ENCODE results near the gene TNKS1BP1. TPM values are rescaled to one million over a fixed set of nuclear protein-coding genes. Genes with fewer than 3 reads are reported as not detected.
"Not testable (repeated sequence)": the region's sequence is repeated elsewhere in the genome, so short reads cannot be mapped to it uniquely, and the experiment has no call there.

TNKS1BP1 gene
- total and polyA plus RNA-seq, 2 donors: 33.6 to 146 TPM

DNA sequence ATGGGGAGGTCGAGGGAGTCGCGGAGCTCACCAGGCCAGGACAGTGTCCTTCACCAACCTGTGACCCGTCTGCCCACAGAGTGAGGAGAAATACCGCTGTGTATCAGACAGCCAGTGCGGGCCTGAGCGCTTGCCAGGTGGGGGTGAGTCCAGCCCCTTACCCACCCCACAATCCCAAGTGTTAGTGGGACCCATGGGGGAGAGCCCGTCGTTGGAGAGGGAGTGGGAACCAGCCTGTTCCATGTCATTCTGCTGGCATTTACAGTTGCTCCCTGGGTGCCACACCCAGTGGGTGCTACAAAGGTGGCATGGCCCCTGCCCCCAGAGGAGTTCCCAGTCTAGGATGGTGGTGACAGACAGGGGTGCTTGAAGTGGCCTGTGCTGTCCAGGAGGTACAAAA lies 22.6 kb upstream of the TNKS1BP1 start:
- no peaks in the 10 kb centered on the region for H3K4me1 ChIP-seq (ENCODE audit: insufficient read depth)
- no peak overlapping the region for H3K27ac ChIP-seq (ENCODE audit: low read depth)
- WGBS: 87% methylated on average over 9 of the region's 9 CpGs
- no peaks in the 10 kb centered on the region for H3K36me3 ChIP-seq (ENCODE audit: insufficient read depth)
- no peak overlapping the region for H3K4me3 ChIP-seq (ENCODE audit: low read depth, low read length)
- no peak for DNase-seq (ENCODE audit: extremely low spot score)

DNA sequence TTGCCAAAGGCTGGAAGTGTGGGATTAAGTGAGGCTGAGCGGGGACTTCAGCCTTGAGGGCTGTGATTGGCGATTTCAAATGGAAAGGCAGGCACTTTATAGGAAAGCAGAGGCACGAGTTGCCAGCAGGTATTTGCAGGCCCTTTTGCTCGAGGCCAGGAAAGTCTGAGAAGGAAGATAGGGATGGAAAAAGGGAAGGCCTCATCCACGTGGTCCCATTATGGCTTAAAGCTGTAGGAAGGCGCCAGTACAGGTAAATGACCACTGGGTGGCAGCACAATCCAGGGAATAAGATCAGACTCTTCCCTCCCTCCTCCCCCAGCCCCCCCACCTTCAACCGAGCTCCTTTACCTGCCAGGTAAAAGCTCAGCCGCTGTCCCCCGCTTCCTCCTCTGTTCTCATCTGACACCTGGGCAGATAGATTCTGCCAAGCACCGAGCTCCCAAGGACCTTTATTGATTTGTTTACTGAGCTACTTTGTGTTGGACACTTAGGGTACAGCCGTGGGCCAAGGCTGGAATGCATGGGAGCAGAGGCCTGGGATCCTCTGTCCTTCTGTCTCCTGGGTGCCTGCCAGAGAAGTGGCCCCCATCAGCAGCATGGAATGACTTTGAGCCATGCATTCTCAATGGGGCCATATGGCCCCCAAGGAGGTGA lies 20.9 kb upstream of the TNKS1BP1 start:
- WGBS: 23% methylated on average over 11 of the region's 11 CpGs
- no peak overlapping the region for H3K4me3 ChIP-seq (ENCODE audit: low read depth, low read length)
- DNase-seq (ENCODE audit: extremely low spot score): no peak
- no peak overlapping the region for H3K27ac ChIP-seq (ENCODE audit: low read depth)
- no peaks in the 10 kb centered on the region for H3K36me3 ChIP-seq (ENCODE audit: insufficient read depth)
- no peaks in the 10 kb centered on the region for H3K4me1 ChIP-seq (ENCODE audit: insufficient read depth)

DNA sequence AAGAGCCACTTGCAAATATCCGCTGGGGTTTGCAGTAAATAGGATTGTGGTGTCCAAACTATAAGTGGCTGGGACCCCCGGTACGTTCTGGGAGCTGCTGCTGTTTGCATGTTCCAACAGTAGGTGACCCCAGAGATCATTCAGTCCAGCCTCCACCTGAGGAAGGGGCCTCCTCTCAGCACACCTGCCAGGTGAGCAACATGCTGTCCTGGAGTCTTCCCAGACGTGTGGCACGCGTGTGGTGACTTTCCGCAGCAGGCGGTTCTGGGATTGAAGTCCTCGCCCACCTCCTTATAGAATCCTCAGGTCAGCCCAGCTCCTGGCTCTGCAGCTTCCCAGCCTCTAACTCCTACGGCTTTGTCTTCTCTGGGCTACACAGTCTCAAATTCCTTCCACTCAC lies 20.1 kb upstream of the TNKS1BP1 start:
- Histone ChIP-seq H3K4me3 (ENCODE audit: low read depth, low read length) (no peak overlapping the region), H3K4me1 (ENCODE audit: insufficient read depth) (no peaks in the 10 kb centered on the region), H3K36me3 (ENCODE audit: insufficient read depth) (no peaks in the 10 kb centered on the region), H3K27ac (ENCODE audit: low read depth) (no peak overlapping the region)
- WGBS: 94% methylated on average over 10 of the region's 10 CpGs
- DNase-seq (ENCODE audit: extremely low spot score): no peak

DNA sequence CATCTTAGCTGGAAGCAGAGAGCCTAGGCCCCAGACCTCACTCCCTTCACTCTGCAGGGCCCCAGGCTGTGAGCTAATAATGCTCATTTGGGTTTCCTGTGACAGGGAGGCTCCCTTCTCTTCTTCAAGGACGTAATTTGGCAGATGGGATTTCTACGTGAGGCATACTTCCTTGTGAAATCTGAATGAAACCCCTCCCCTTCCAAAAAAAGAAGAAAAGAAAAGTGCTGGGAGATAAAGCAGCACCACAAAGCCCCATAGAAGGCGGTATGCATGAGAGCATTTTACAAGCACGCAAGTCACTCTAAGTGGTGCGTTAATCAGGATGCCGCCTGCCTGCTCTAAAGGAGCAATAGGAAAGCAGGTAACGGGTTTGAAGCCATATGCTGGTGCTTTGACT lies 19.1 kb upstream of the TNKS1BP1 start:
- Histone ChIP-seq H3K27ac (ENCODE audit: low read depth) (no peak overlapping the region), H3K4me1 (ENCODE audit: insufficient read depth) (no peaks in the 10 kb centered on the region), H3K4me3 (ENCODE audit: low read depth, low read length) (no peak overlapping the region), H3K36me3 (ENCODE audit: insufficient read depth) (no peaks in the 10 kb centered on the region)
- 56% methylated on average over 7 of the region's 7 CpGs for WGBS
- no peak for DNase-seq (ENCODE audit: extremely low spot score)

DNA sequence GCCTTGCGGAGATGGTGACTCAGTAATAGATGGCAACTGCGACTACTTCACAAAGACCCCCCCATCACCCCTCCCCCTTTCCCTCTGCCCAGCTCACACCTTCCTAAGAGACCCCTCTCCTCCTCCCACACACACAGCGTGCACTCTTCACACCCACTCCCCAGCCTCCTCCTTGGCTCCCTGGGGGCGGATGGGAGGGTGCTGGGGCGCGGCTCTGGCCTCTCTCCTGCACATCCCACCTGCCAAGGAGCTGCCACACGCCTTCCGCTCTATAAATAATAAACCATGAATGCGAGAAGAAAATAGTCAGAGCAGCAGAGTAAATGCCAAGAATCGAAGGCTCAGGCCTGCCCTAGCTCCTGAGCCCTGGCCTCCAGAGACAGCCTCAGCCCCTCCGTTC lies 17.9 kb upstream of the TNKS1BP1 start:
- H3K27ac ChIP-seq (ENCODE audit: low read depth): no peak overlapping the region
- no peak overlapping the region for H3K4me3 ChIP-seq (ENCODE audit: low read depth, low read length)
- WGBS: 73% methylated on average over 11 of the region's 11 CpGs
- no peaks in the 10 kb centered on the region for H3K4me1 ChIP-seq (ENCODE audit: insufficient read depth)
- DNase-seq (ENCODE audit: extremely low spot score): no peak
- H3K36me3 ChIP-seq (ENCODE audit: insufficient read depth): no peaks in the 10 kb centered on the region

DNA sequence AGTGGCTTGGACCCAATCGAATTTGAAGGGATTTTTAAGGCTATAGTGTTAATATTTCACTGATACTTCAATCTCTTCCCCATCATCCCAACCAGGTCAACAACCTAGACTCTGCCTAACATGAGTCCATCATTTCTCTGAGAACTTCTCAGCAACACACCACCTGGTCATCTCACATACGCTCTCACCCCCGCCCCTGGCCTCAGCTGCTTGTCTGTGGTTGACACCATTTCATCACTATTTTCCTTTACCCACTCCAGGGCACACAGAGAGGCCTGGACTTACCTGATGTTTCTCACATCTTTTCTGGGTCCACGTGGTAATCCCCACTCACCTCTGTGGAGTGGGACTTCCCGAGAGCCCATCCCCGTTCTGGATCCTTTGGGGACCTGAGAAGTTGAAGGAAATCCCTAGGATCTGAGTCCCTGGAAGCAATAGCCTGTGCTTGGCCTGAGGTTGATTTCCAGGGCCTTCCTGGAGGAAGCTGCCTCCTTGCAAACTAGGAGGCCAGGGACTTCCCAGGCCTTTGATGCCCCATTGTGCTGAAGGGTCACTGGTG lies 16.6 kb upstream of the TNKS1BP1 start:
- 84% methylated on average over 6 of the region's 6 CpGs for WGBS
- Histone ChIP-seq H3K27ac (ENCODE audit: low read depth) (no peak overlapping the region), H3K36me3 (ENCODE audit: insufficient read depth) (no peaks in the 10 kb centered on the region), H3K4me3 (ENCODE audit: low read depth, low read length) (no peak overlapping the region), H3K4me1 (ENCODE audit: insufficient read depth) (no peaks in the 10 kb centered on the region)
- DNase-seq (ENCODE audit: extremely low spot score): no peak

DNA sequence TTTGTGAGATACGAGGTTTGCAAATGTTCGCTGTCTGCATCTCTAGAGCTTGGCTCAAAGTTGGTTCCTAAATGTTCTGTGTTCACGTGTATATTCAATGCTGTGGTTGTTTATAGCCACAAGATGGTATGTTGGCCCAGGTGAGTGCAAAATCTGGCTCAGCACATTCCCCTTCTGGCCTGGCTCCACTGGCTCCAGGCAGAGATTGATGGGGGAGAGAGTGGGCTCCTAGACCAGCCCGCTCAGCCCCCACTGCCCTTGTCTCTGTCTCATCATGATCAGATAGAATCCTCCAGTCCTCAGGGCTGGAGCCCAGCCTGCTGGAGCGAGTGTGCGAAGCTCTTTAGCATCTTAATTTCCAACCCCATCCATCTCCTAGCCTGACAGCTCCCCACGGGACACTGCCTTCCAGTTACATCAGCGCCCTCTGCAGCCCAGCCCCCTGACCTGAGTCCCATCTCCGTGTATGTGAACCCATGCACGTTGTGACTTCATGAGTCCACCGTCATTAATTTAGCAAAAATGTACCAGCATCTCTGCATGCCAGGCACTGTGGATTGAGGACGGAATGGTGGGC lies 15.4 kb upstream of the TNKS1BP1 start:
- 36% methylated on average over 12 of the region's 12 CpGs for WGBS
- no peak overlapping the region for H3K4me3 ChIP-seq (ENCODE audit: low read depth, low read length)
- H3K27ac ChIP-seq (ENCODE audit: low read depth): no peak overlapping the region
- DNase-seq (ENCODE audit: extremely low spot score): no peak
- H3K4me1 ChIP-seq (ENCODE audit: insufficient read depth): no peaks in the 10 kb centered on the region
- no peaks in the 10 kb centered on the region for H3K36me3 ChIP-seq (ENCODE audit: insufficient read depth)

DNA sequence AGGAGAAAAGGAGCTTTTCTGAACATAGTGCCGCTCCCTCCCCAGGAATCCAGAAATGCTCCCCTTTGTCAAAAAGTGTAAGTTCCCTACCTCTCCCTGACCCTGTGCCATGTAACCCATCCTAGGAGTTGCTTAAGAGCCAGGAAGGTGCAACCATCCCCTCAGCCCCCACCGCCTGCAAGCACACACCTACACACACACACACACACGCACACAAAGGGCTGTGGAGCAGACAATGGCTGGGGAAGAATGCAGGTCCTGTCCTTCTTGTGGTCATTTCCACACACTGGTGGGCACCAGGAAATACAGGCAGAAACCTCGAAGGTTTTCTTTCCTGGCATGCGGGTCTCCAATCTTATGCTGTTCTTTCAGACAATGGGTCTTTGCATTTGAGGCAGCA lies 14.6 kb upstream of the TNKS1BP1 start:
- H3K36me3 ChIP-seq (ENCODE audit: insufficient read depth): no peaks in the 10 kb centered on the region
- no peaks in the 10 kb centered on the region for H3K4me1 ChIP-seq (ENCODE audit: insufficient read depth)
- no peak for DNase-seq (ENCODE audit: extremely low spot score)
- 83% methylated on average over 5 of the region's 5 CpGs for WGBS
- H3K27ac ChIP-seq (ENCODE audit: low read depth): no peak overlapping the region
- no peak overlapping the region for H3K4me3 ChIP-seq (ENCODE audit: low read depth, low read length)

DNA sequence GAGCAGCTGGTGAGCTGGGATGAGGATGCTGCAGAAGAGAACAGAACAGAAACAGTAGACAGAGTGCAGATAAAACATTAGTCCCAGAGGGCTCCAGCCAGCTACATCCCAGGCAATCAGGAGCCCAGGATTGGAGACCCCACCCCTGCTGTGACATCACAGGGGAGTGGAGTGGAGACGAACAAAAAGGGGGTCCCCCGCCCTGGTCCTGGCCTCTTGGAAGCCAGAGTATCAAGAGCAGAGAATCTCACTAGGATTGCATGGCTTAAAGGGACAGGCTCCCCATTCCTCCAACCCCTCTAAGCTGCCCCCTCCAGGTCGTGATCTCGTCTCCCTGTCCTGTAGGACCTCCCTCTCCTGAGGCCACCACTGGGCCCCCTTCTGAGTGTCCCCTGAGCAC lies 13.4 kb upstream of the TNKS1BP1 start, which contains the start of gene P2RX3:
P2RX3 (plus strand) TSS at position 211 of the 400 bp plus-strand sequence. CDS start 199 bp downstream, outside the sequence.
- no peak within 1 kb of the TSS for H3K27ac ChIP-seq (ENCODE audit: low read depth)
- no peak within 1 kb of the TSS for H3K4me3 ChIP-seq (ENCODE audit: low read depth, low read length)
- WGBS: 26% methylated on average over 4 of the region's 4 CpGs
- H3K4me1 ChIP-seq (ENCODE audit: insufficient read depth): no peaks in the 10 kb centered on the region
- no peaks in the 10 kb centered on the region for H3K36me3 ChIP-seq (ENCODE audit: insufficient read depth)
- no peak for DNase-seq (ENCODE audit: extremely low spot score)

DNA sequence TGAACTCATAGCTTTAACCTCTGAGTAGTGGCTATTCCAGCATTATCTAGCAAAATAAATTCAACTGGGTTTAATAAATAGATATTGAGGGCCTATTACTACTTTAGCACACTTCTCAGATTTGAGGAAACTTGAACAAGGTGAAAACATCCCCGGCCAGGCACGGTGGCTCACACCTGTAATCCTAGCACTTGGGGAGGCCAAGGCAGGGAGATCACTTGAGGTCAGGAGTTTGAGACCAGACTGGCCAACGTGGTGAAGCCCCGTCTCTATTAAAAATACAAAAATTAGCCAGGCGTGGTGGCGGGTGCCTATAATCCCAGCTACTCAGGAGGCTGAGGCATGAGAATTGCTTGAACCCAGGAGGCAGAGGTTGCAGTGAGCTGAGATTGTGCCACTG lies 12.1 kb upstream of the TNKS1BP1 start:
- not testable (repeated sequence) for H3K4me3 ChIP-seq (ENCODE audit: low read depth, low read length); H3K4me1 ChIP-seq (ENCODE audit: insufficient read depth); DNase-seq (ENCODE audit: extremely low spot score); H3K27ac ChIP-seq (ENCODE audit: low read depth); H3K36me3 ChIP-seq (ENCODE audit: insufficient read depth)
- 94% methylated on average over 6 of the region's 6 CpGs for WGBS

DNA sequence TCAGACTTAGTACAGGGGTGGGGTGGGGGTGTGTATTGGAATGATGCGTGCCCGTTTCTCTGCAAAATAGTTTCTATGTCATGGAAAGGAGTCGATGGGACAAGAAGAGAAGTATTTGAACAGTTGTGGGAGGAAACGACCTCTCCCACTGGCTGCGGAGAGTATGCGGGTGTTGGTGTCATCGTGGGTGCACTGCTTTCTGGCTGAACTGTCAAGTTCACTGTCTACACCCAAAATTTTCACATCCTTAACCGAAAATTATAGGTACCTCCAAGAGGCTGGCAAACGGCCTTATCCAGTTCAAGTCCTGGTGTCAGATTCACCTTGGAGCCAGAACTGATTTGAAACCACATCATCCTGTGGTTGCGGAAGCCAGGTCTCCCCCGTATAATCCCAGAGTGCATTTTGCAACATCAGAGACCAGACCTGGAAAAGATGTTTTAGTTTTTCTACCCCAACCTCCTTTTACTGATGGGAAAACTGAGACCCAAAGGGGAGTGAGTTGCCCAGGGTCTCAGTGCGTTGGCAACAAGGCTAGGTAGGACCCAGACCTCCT lies 11.4 kb upstream of the TNKS1BP1 start:
- Histone ChIP-seq H3K4me3 (ENCODE audit: low read depth, low read length) (peak overlapping the region; percentile 95), H3K4me1 (ENCODE audit: insufficient read depth) (no peaks in the 10 kb centered on the region), H3K36me3 (ENCODE audit: insufficient read depth) (no peaks in the 10 kb centered on the region), H3K27ac (ENCODE audit: low read depth) (peak overlapping the region; percentile 64)
- no peak for DNase-seq (ENCODE audit: extremely low spot score)
- WGBS: 26% methylated on average over 12 of the region's 12 CpGs

DNA sequence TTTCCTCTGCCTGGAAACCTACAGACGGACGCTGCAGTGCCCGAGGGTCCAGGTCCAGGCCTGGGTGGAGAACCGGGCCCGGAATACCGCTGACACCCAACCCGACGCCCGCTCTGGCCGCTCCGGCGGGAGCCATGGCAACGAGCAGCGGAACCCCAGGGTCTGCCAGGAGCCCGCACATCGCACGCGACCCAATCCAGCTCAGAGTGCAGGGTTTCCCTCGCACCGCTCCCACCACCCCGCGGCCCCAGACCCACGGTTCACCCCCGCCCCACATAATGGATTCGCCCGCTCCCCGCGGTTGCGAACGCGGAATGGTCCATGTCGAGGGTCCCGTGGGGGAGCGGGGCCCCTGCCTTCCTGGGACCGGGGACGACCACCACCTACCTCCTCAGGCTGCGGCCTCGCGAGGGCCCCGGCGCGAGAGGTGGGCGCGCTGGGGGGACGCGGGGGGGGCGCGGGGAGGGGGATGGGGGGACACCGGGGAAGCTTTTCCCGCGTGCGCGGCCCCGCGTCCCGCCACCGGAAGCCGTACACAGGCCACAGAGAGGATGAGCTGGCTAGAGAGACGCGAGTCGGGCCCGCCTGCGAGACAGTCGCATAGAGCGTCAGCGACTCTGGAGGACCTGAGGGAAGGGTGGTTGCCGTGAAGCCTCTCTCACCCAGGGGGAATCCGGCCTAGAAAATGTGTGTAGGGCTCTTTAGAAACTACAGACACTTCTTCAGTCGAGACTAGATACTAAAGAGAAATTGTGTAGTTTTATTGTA lies 10.8 kb upstream of the TNKS1BP1 start, which contains the start of gene SSRP1:
SSRP1 (minus strand) TSS at position 550 of the 768 bp plus-strand sequence. CDS start 771 bp downstream, outside the sequence.
- Histone ChIP-seq H3K4me1 (ENCODE audit: insufficient read depth) (no peaks in the 10 kb centered on the region), H3K4me3 (ENCODE audit: low read depth, low read length) (peak within 1 kb of the TSS; percentile 95), H3K27ac (ENCODE audit: low read depth) (peak within 1 kb of the TSS; percentile 84), H3K36me3 (ENCODE audit: insufficient read depth) (no peaks in the 10 kb centered on the region)
- peak; percentile 66 for DNase-seq (ENCODE audit: extremely low spot score)
- WGBS: under 1% methylated on average over 69 of the region's 69 CpGs

DNA sequence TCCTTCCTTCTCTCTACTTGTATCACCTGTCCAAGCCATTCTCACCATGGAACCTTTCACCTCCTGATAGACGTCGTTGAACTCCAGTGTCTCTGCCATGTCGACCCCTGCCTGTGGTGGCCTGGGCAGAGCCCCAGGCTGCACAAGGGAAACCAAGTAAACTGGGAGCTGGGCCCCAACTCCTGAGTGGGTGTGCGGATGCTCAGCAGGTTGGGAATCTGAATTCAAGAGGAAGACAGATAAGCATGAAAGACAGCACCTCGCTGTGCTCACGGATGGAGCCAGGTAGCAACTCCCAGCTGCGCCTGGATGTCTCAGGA lies 10.2 kb upstream of the TNKS1BP1 start:
- WGBS: 3% methylated on average over 7 of the region's 7 CpGs
- Histone ChIP-seq H3K4me3 (ENCODE audit: low read depth, low read length) (peak overlapping the region; percentile 95), H3K27ac (ENCODE audit: low read depth) (peak overlapping the region; percentile 84), H3K36me3 (ENCODE audit: insufficient read depth) (no peaks in the 10 kb centered on the region), H3K4me1 (ENCODE audit: insufficient read depth) (no peaks in the 10 kb centered on the region)
- DNase-seq (ENCODE audit: extremely low spot score): no peak

Data from urinary bladder (tissue), 4 donors.